ENCODE results near the gene TMEM26. TPM values are rescaled to one million over a fixed set of nuclear protein-coding genes. Genes with fewer than 3 reads are reported as not detected.

TMEM26 gene
- total RNA-seq, 2 donors from 2014 or later = 0.32 to 0.50 TPM

DNA sequence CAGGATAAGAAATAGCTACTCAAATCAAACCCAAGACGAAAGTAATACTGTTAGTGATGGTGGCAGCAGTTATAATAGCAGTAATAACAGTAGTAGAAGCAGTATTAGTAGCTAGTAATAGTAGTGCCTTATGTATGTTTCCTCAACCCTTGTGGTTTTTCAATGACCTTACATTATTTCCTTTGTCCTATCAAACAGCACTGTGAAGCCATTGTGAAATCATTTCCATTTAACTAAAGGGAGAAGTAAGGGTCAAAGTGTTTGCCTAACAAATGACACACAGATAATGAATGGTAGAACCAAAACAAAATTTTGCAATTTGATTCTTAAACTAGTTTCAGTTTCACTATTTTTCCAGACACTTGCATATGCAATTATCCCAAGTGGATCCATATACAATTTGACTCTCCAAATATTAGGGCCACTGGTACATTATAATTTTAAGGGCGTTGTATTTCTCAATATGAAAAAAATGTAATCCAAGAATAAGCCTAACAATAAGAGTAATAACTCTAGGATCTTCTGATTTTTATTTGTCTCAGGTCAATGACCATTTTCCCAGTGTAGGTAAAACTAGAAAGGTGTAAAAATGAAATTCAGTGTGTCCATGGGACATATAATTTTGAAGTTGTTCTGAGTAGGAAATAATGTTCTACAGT, 33.7 kb upstream of the TMEM26 start:
- Histone ChIP-seq H3K27me3 (no peaks in the 10 kb centered on the region), H3K36me3 (no peaks in the 10 kb centered on the region), H3K9ac (ENCODE audit: low read depth in 2 of 2, low read length in 2 of 2) (no peak overlapping the region), H3K4me1 (no peaks in the 10 kb centered on the region), H3K27ac (no peak overlapping the region), H3K4me3 (no peak overlapping the region), H3K9me3 (no peaks in the 10 kb centered on the region)
- intact Hi-C loops (cut with DNase I) = no loop called here
- DNase-seq = no peak
- TF ChIP-seq, protein P1, sequence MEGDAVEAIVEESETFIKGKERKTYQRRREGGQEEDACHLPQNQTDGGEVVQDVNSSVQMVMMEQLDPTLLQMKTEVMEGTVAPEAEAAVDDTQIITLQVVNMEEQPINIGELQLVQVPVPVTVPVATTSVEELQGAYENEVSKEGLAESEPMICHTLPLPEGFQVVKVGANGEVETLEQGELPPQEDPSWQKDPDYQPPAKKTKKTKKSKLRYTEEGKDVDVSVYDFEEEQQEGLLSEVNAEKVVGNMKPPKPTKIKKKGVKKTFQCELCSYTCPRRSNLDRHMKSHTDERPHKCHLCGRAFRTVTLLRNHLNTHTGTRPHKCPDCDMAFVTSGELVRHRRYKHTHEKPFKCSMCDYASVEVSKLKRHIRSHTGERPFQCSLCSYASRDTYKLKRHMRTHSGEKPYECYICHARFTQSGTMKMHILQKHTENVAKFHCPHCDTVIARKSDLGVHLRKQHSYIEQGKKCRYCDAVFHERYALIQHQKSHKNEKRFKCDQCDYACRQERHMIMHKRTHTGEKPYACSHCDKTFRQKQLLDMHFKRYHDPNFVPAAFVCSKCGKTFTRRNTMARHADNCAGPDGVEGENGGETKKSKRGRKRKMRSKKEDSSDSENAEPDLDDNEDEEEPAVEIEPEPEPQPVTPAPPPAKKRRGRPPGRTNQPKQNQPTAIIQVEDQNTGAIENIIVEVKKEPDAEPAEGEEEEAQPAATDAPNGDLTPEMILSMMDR (IDR thresholded peaks at IDR 0.05) = no peak

DNA sequence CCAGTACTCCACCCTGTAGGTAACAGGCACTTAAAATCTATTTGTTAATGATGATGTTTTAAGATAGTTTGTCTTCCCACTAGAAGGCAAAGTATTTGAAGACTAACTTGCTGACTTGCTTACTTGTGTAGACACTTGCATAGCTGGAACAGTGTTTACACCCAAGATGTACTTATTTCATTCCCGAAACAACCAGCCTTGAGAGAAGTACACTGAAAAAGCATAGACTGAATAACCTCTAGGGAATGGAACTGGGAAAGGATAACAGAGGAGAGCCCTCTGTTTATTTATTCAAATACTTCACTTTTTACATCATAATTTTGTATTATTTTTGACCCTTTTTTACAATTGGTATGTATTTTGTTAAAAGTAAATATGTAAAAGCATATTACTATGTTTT, 33.1 kb upstream of the TMEM26 start:
- DNase-seq = no peak
- H3K9ac ChIP-seq (ENCODE audit: low read depth in 2 of 2, low read length in 2 of 2) = no peak overlapping the region
- no peaks in the 10 kb centered on the region for H3K36me3 ChIP-seq
- H3K27ac ChIP-seq = no peak overlapping the region
- no peaks in the 10 kb centered on the region for H3K27me3 ChIP-seq
- no peaks in the 10 kb centered on the region for H3K4me1 ChIP-seq
- TF ChIP-seq, protein P1 (IDR thresholded peaks at IDR 0.05) = no peak
- H3K9me3 ChIP-seq = no peaks in the 10 kb centered on the region
- H3K4me3 ChIP-seq = no peak overlapping the region
- intact Hi-C loops (cut with DNase I) = no loop called here

DNA sequence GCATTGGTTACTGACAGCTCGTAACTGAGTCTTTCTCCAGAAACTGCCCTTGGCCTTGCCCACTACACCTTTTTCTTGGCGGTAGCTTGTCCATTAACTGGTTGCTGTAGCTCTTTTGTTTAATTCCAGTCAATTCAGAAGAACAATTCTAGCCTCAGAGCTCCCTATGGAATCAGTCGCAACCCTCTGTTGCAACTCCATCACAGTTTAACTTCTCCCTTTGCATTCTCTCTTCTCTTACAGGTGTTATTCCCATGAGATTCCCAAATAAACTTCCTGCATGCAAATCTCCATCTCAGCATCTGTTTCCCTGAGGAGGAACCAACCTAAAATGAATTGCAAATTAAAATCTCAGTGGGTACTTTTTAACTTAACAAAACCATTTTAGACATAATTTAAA, 28.4 kb upstream of the TMEM26 start:
- TF ChIP-seq, protein P1 (IDR thresholded peaks at IDR 0.05) = no peak
- intact Hi-C loops (cut with DNase I) = no loop called here
- Histone ChIP-seq H3K4me1 (no peaks in the 10 kb centered on the region), H3K4me3 (no peak overlapping the region), H3K27ac (no peak overlapping the region), H3K27me3 (no peaks in the 10 kb centered on the region), H3K9me3 (no peaks in the 10 kb centered on the region), H3K9ac (ENCODE audit: low read depth in 2 of 2, low read length in 2 of 2) (no peak overlapping the region), H3K36me3 (no peaks in the 10 kb centered on the region)
- DNase-seq = no peak

DNA sequence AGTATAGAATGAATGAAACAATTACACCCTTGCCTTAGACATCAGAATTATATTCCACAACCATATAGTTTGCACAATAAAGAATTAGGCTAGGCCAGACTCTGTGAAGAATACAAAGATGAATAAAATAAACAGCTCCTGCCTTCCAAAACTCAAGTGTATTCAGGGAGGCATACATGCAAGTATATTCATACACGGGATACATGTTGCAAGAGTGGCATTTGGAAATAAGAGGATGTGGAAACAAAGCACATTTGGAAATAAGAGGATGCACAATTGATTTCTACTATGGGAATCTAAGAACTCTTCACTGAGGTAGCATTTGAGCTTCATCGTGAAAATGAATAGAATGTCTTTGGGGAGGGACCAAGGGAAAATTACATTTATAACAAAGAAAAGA, 27.0 kb upstream of the TMEM26 start:
- no peaks in the 10 kb centered on the region for H3K9me3 ChIP-seq
- no peak for DNase-seq
- TF ChIP-seq, protein P1 (IDR thresholded peaks at IDR 0.05) = no peak
- no peaks in the 10 kb centered on the region for H3K4me1 ChIP-seq
- no peaks in the 10 kb centered on the region for H3K36me3 ChIP-seq
- H3K27ac ChIP-seq = no peak overlapping the region
- H3K9ac ChIP-seq (ENCODE audit: low read depth in 2 of 2, low read length in 2 of 2) = no peak overlapping the region
- no peak overlapping the region for H3K4me3 ChIP-seq
- H3K27me3 ChIP-seq = no peaks in the 10 kb centered on the region
- intact Hi-C loops (cut with DNase I) = no loop called here

DNA sequence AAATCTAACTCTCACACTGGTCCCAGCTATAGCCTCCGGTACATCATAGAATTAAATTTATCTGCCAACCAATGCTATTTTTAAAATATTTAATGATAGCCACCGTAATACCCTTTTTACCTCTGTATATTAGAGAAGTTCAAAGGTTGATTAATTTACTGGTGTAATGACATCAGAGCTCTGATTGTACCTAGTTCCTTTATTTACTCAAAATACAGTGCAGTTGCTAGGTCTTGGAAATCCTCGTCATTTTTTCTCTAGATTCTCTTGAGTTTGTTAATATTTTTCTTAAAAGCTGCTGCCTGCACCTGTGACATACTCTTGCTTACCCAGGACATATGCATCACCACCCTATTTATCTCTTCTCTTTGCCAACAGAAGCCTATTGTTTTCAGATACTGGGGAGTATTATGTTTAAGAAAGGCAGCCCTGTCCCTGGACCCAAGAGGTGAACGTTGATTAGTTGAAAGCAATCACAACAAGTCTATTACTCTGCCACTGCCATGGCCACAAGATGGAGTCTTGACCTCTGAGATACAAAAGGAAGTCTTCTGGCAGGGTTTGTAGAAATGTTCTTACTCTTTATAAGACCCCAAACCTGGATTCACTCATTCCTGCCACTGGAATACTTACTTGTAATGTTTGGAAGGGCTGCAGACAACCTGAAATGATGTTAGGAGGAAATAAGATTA, 25.6 kb upstream of the TMEM26 start:
- H3K9ac ChIP-seq (ENCODE audit: low read depth in 2 of 2, low read length in 2 of 2) = no peak overlapping the region
- TF ChIP-seq, protein P1 (IDR thresholded peaks at IDR 0.05) = no peak
- no peak overlapping the region for H3K4me3 ChIP-seq
- no peak for DNase-seq
- no peaks in the 10 kb centered on the region for H3K27me3 ChIP-seq
- no peaks in the 10 kb centered on the region for H3K9me3 ChIP-seq
- no peaks in the 10 kb centered on the region for H3K4me1 ChIP-seq
- no peaks in the 10 kb centered on the region for H3K36me3 ChIP-seq
- intact Hi-C loops (cut with DNase I) = no loop called here
- no peak overlapping the region for H3K27ac ChIP-seq

All from colonic mucosa (tissue), 4 donors.